ENCODE data around the gene CALY. TPM values are rescaled to one million over a fixed set of nuclear protein-coding genes. Genes with fewer than 3 reads are reported as not detected.

The CALY gene
- total RNA-seq, 2 donors from 2014 or later, result 0.75 to 1.3 TPM

- no peak overlapping the region for H3K27ac Mint-ChIP-seq
- H3K36me3 ChIP-seq (ENCODE audit: control insufficient read depth, insufficient read depth, low read length), result peaks cover 50% of the 10 kb centered on the region
- no peak overlapping the region for H3K9ac ChIP-seq (ENCODE audit: extremely low read depth, low read length, poor library complexity, severe bottlenecking)
Observed at GRCh38 chr10:133293810-133294119, 42.9 kb downstream of the CALY start.

GRCh38 chr10:133292919-133293809 is 43.5 kb downstream of the CALY start:
- H3K4me1 ChIP-seq (ENCODE audit: control insufficient read depth, insufficient read depth, low read length), result no peaks in the 10 kb centered on the region
- H3K27ac ChIP-seq (ENCODE audit: low read depth, low read length), result no peak overlapping the region
- no peaks in the 10 kb centered on the region for H3K9me3 ChIP-seq (ENCODE audit: control insufficient read depth, low read length)
- no peak overlapping the region for H3K4me3 Mint-ChIP-seq
- no peaks in the 10 kb centered on the region for H3K4me1 Mint-ChIP-seq
- peaks cover 49% of the 10 kb centered on the region for H3K36me3 ChIP-seq (ENCODE audit: control insufficient read depth, insufficient read depth, low read length)
- no peak for DNase-seq
- H3K27me3 Mint-ChIP-seq (ENCODE audit: insufficient read depth), result no peaks in the 10 kb centered on the region
- H3K27me3 ChIP-seq (ENCODE audit: control insufficient read depth, insufficient read depth, low read length, poor library complexity, severe bottlenecking), result no peaks in the 10 kb centered on the region
- H3K9me3 Mint-ChIP-seq, result no peaks in the 10 kb centered on the region
- peaks cover 49% of the 10 kb centered on the region for H3K36me3 Mint-ChIP-seq (ENCODE audit: low read depth)
- no peak overlapping the region for H3K4me3 ChIP-seq (ENCODE audit: low read length)
- 95 to 98% methylated on average over 19 to 38 of the region's 38 CpGs for WGBS, 2 experiments (ENCODE audit: insufficient coverage in 1 of 2, insufficient read length in 1 of 2)
- no peak overlapping the region for H3K27ac Mint-ChIP-seq
- H3K9ac ChIP-seq (ENCODE audit: extremely low read depth, low read length, poor library complexity, severe bottlenecking), result no peak overlapping the region
- no peak for TF ChIP-seq CTCF (conservative IDR thresholded peaks at IDR 0.05)

More at GRCh38 chr10:133293810-133294119, 42.9 kb downstream of the CALY start:
- TF ChIP-seq CTCF (conservative IDR thresholded peaks at IDR 0.05), result no peak
- no peaks in the 10 kb centered on the region for H3K9me3 ChIP-seq (ENCODE audit: control insufficient read depth, low read length)
- Mint-ChIP-seq H3K36me3 (ENCODE audit: low read depth) (peaks cover 53% of the 10 kb centered on the region), H3K27me3 (ENCODE audit: insufficient read depth) (no peaks in the 10 kb centered on the region), H3K4me1 (no peaks in the 10 kb centered on the region), H3K9me3 (no peaks in the 10 kb centered on the region), H3K4me3 (no peak overlapping the region)
- H3K4me1 ChIP-seq (ENCODE audit: control insufficient read depth, insufficient read depth, low read length), result no peaks in the 10 kb centered on the region
- no peak for DNase-seq
- H3K27ac ChIP-seq (ENCODE audit: low read depth, low read length), result no peak overlapping the region
- no peaks in the 10 kb centered on the region for H3K27me3 ChIP-seq (ENCODE audit: control insufficient read depth, insufficient read depth, low read length, poor library complexity, severe bottlenecking)
- WGBS, 2 experiments (ENCODE audit: insufficient coverage in 1 of 2, insufficient read length in 1 of 2), result 93 to 97% methylated on average over 8 to 10 of the region's 10 CpGs
- no peak overlapping the region for H3K4me3 ChIP-seq (ENCODE audit: low read length)

- Histone ChIP-seq H3K27ac (ENCODE audit: low read depth, low read length) (no peak overlapping the region), H3K9ac (ENCODE audit: extremely low read depth, low read length, poor library complexity, severe bottlenecking) (no peak overlapping the region), H3K4me3 (ENCODE audit: low read length) (no peak overlapping the region), H3K36me3 (ENCODE audit: control insufficient read depth, insufficient read depth, low read length) (peaks cover 57% of the 10 kb centered on the region), H3K4me1 (ENCODE audit: control insufficient read depth, insufficient read depth, low read length) (no peaks in the 10 kb centered on the region), H3K27me3 (ENCODE audit: control insufficient read depth, insufficient read depth, low read length, poor library complexity, severe bottlenecking) (no peaks in the 10 kb centered on the region), H3K9me3 (ENCODE audit: control insufficient read depth, low read length) (no peaks in the 10 kb centered on the region)
- no peak for TF ChIP-seq CTCF (conservative IDR thresholded peaks at IDR 0.05)
- DNase-seq, result no peak
- Mint-ChIP-seq H3K9me3 (no peaks in the 10 kb centered on the region), H3K4me1 (no peaks in the 10 kb centered on the region), H3K4me3 (no peak overlapping the region), H3K27me3 (ENCODE audit: insufficient read depth) (no peaks in the 10 kb centered on the region), H3K36me3 (ENCODE audit: low read depth) (peaks cover 59% of the 10 kb centered on the region), H3K27ac (no peak overlapping the region)
- 92 to 94% methylated on average over 21 to 24 of the region's 24 CpGs for WGBS, 2 experiments (ENCODE audit: insufficient coverage in 1 of 2, insufficient read length in 1 of 2)
Observed at GRCh38 chr10:133289761-133290160, 46.9 kb downstream of the CALY start.

All from endodermal cell (in vitro differentiated cells).